ENCODE measurements around the gene MAN2B1. TPM values are rescaled to one million over a fixed set of nuclear protein-coding genes. Genes with fewer than 3 reads are reported as not detected.

The MAN2B1 gene
- total RNA-seq, 4 donors from 2014 or later = 61.0 to 186 (median 88.5) TPM

DNA sequence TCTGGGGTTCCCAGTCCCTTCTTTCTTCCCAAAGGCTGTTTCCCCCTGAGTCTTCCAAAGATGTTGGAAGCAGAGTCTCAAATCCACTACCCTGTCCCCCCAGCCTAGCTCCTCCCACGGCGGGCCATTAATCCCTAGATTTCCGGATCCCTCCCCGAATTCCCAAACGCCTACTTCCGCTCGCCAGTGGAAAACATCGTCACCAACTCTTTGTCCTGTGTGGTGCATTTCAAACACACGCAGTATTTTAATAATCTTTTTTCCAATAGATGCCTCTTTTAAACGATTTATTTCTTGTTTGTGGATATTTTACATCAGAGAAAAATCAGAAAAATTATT is 55.2 kb downstream of the MAN2B1 start:
- TF ChIP-seq, protein P1, sequence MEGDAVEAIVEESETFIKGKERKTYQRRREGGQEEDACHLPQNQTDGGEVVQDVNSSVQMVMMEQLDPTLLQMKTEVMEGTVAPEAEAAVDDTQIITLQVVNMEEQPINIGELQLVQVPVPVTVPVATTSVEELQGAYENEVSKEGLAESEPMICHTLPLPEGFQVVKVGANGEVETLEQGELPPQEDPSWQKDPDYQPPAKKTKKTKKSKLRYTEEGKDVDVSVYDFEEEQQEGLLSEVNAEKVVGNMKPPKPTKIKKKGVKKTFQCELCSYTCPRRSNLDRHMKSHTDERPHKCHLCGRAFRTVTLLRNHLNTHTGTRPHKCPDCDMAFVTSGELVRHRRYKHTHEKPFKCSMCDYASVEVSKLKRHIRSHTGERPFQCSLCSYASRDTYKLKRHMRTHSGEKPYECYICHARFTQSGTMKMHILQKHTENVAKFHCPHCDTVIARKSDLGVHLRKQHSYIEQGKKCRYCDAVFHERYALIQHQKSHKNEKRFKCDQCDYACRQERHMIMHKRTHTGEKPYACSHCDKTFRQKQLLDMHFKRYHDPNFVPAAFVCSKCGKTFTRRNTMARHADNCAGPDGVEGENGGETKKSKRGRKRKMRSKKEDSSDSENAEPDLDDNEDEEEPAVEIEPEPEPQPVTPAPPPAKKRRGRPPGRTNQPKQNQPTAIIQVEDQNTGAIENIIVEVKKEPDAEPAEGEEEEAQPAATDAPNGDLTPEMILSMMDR (IDR thresholded peaks at IDR 0.05; ENCODE audit: low read depth) = no peak

DNA sequence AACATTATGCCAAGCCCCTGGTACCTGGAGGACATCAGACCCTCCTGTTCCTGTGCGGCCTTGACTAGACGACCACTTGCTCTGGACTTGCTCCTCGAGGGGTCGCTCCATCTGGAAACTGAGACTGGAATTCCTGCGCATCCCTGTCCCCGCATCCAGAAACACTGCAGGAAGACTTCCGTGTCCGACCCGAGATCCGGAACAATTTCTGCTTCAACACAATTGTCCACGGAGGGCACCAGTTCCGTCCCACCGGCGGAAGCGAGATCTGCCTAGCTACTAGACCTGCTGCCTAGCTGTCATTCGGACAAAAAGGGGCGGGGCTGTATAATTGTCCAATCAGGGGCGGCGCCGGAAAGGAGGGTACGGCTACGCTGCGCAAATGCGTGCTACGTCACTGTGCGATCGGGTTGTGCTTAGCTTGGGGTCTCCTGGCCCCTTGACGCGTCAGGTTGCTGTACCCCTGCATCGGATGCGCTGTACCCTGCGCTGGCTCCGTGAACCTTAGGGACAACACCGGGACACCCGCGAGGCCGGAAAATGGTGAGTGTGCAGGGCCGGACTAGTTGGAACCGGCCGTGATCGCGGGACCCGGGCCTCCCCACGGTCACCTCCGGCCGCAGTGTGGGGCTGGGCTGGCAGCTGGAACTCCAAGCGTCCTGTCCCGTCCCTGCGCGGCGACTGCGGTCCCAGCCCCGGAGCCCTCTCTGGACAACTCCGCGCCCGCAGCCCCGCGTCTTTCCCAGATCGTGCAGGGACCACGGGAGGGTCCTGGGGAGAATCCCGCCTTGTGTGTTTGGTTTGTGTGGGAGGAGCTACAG is 55.8 kb downstream of the MAN2B1 start, which contains the start of the genes ZNF490 and ZNF791:
TSS of gene ZNF490 (minus strand) at position 274 of the 821 bp plus-strand sequence. CDS start at position 141, 133 bp downstream.
TSS of gene ZNF791 (plus strand) at position 381 of the 821 bp plus-strand sequence. CDS start at position 541, 160 bp downstream.
- TF ChIP-seq, protein P1 (IDR thresholded peaks at IDR 0.05; ENCODE audit: low read depth) = no peak

DNA sequence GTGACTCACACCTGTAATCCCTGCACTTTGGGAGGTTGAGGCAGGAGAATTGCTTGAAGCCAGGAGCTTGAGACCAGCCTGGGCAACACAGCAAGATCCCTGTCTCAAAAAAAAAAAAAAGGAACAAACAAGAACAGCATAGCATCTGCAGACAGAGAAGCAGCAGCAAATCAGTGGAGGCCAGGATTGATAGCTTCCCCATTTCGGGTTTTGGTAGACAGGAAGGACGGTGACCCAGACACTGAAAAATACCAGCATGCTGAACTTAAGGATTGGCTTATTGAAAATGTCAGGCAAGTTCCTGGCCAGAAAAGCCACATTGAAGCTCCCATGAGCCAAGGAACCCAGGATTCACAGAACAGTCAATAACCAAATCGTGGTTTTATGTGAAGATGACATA is 58.9 kb downstream of the MAN2B1 start:
- TF ChIP-seq, protein P1 (IDR thresholded peaks at IDR 0.05; ENCODE audit: low read depth) = no peak

GRCh38 chr19:12606796-12607195 is 59.7 kb downstream of the MAN2B1 start:
- TF ChIP-seq, protein P1 (IDR thresholded peaks at IDR 0.05; ENCODE audit: low read depth) = no peak

GRCh38 chr19:12603714-12604113 is 62.8 kb downstream of the MAN2B1 start:
- TF ChIP-seq, protein P1 (IDR thresholded peaks at IDR 0.05; ENCODE audit: low read depth) = no peak

DNA sequence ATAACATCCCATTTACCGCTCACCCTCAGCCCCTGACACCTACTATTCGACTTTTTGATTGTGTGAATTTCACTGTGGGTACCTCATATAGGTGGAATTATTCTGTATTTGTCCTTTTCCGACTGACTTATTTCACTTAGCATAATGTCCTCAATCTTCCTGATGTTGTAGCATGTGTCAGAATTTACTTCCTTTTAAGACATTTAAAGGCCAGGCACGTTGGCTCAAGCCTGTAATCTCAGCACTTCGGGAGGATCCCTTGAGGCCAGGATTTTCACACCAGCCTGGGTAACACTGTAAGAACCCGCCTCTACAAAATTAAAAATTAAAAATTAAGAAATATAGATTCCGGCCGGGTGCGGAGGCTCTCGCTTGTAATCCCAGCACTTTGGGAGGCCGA is 68.9 kb downstream of the MAN2B1 start:
- TF ChIP-seq, protein P1 (IDR thresholded peaks at IDR 0.05; ENCODE audit: low read depth) = no peak

DNA sequence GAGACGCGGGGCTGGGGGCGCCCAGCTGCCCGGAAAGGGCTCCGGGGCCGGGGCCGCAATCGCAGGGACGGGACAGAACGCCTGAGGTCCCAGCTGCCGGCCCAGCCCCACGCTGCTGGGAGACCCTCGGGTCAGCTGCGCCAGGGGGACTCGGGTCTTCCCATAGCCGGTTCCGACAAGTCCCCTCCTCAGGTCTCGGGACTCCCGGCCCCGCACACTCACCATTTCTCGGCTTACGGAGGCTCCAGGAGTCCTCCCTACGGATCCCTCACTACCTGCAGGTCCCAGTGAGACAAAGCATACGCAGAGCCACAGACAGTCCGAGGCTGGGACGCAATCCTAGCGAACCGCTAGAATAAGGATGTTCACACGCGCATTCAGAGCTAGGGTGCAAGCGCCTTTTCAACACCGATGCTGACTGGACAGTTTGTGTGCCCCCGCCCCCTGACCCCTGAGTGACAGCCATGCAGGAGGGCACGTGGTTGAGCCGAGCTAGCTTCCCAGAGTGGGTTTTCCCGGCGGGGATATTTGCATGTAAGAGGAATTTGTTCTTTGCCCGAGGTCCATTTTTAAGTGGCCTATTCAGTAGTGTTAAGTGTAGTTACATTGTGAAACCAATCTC is 69.5 kb downstream of the MAN2B1 start:
- TF ChIP-seq, protein P1 (IDR thresholded peaks at IDR 0.05; ENCODE audit: low read depth) = no peak

Measured in subcutaneous adipose tissue (tissue), 4 donors.